K562 (cell line): ENCODE results near the gene ARL3. TPM values are rescaled to one million over a fixed set of nuclear protein-coding genes. Genes with fewer than 3 reads are reported as not detected.

Experiments
- E2F6 ChIP-seq, 2 experiments: IDR thresholded peaks; 2 replicates each; pipeline ENCODE4 v1.6.1; 2011; ENCODE audit warnings: borderline replicate concordance in 1 of 2, control low read depth in 1 of 2, low read depth in 1 of 2, low read length in 1 of 2, mild to moderate bottlenecking in 1 of 2, mixed read lengths in 1 of 2, moderate library complexity in 1 of 2; ENCODE audit not compliant: insufficient read depth in 1 of 2, insufficient read length in 1 of 2, poor library complexity in 1 of 2, severe bottlenecking in 1 of 2; ENCODE audit errors: extremely low read depth in 1 of 2
- MAX ChIP-seq: sonication (generic); formaldehyde crosslinking; IDR thresholded peaks from 2 replicates; pipeline ENCODE4 v1.9.0; 2022; ENCODE audit warnings: mild to moderate bottlenecking, missing genetic modification reagents
- POLR2G ChIP-seq: fragments of 200-400 bp; formaldehyde crosslinking; IDR thresholded peaks from 2 replicates; pipeline ENCODE4 v1.6.1; 2017; ENCODE audit warnings: low read depth, mild to moderate bottlenecking, antibody characterized with exemption, low read length, moderate library complexity
- SETDB1 ChIP-seq: IDR thresholded peaks from one replicate; pipeline ENCODE4 v1.6.1; 2012; ENCODE audit warnings: low read length, control low read depth, inconsistent platforms
- STAT5A ChIP-seq: IDR thresholded peaks from 2 replicates; pipeline ENCODE4 v1.6.1; 2012; ENCODE audit warnings: low read length, inconsistent platforms, borderline replicate concordance
- TEAD1 ChIP-seq, 2 experiments: fragments of 450-650 bp in 1 of 2; sonication (generic) in 1 of 2; formaldehyde crosslinking; IDR thresholded peaks; 2 replicates each; pipeline versions ENCODE4 v1.4.0 to v1.8.0; 2020 to 2022; ENCODE audit warnings: mild to moderate bottlenecking in 2 of 2, missing genetic modification reagents in 1 of 2
- USF1 ChIP-seq: sonication (generic); formaldehyde crosslinking; IDR thresholded peaks from 2 replicates; pipeline ENCODE4 v1.9.0; 2022; ENCODE audit warnings: mild to moderate bottlenecking, missing genetic modification reagents
- ZNF311 ChIP-seq: fragments of 250-450 bp; sonication (Bioruptor Pico); IDR thresholded peaks from 2 replicates; pipeline ENCODE4 v1.4.0; 2020; ENCODE audit warnings: mild to moderate bottlenecking, moderate library complexity
- ZNF407 ChIP-seq: fragments of 450-650 bp; IDR thresholded peaks from 2 replicates; pipeline ENCODE4 v1.6.1; 2016; ENCODE audit warnings: low read depth
- ZNF561 ChIP-seq: fragments of 450-650 bp; formaldehyde crosslinking; conservative IDR thresholded peaks from 2 replicates; pipeline ENCODE4 v1.4.0; 2020; ENCODE audit warnings: mild to moderate bottlenecking, moderate library complexity
- polyA plus RNA-seq, 8 experiments: library from polyadenylated mRNA; depleted of rRNA in 4 of 8; stranded (reverse) in 5 of 8; unstranded in 3 of 8; fragments of >200 nt; fragmentation: Nextera tagmentation in 2 of 8; fragmentation: Illumina TruSeq in 1 of 8; extraction: Ambion mirVana in 2 of 8; extraction: Trizol in 1 of 8; gene quantifications; 2 replicates each; pipeline versions ENCODE4 v1.2.1 to v1.2.3, GENCODE V29; 2011 to 2014; ENCODE audit warnings: inconsistent platforms in 1 of 8, missing spikeins in 1 of 8
- total RNA-seq, 7 experiments: library from RNA; depleted of rRNA in 6 of 7; stranded (reverse); fragments of >200 nt in 6 of 7; fragmentation: Illumina TruSeq in 2 of 7; extraction: Trizol in 2 of 7; gene quantifications; 2 replicates each; pipeline versions ENCODE4 v1.2.1 to v1.2.3, GENCODE V29; 2011 to 2021; ENCODE audit warnings: low replicate concordance in 1 of 7
- TF ChIP-seq, protein P1 (sequence below), 2 experiments: fragments of 450-650 bp; conservative IDR thresholded peaks; 2 replicates each; pipeline ENCODE4 v1.6.1; 2017; ENCODE audit warnings: mild to moderate bottlenecking in 2 of 2, moderate library complexity in 2 of 2

The ARL3 gene
- total and polyA plus RNA-seq, 9 of the 15 experiments (the other 6 are each of a cell fraction or from before 2014, with no cell fraction given) = 2.9 to 8.9 (median 4.8) TPM

GRCh38 chr10:102644646-102645387, 69.4 kb downstream of the ARL3 start (continued):
- TF ChIP-seq E2F6 (IDR thresholded peaks at IDR 0.05; ENCODE audit: borderline replicate concordance in 1 of 2, extremely low read depth in 1 of 2, insufficient read depth in 1 of 2, insufficient read length in 1 of 2, low read depth in 1 of 2, low read length in 1 of 2, poor library complexity in 1 of 2, severe bottlenecking in 1 of 2) = peak; percentile 86 to 92
- TF ChIP-seq, protein P1, sequence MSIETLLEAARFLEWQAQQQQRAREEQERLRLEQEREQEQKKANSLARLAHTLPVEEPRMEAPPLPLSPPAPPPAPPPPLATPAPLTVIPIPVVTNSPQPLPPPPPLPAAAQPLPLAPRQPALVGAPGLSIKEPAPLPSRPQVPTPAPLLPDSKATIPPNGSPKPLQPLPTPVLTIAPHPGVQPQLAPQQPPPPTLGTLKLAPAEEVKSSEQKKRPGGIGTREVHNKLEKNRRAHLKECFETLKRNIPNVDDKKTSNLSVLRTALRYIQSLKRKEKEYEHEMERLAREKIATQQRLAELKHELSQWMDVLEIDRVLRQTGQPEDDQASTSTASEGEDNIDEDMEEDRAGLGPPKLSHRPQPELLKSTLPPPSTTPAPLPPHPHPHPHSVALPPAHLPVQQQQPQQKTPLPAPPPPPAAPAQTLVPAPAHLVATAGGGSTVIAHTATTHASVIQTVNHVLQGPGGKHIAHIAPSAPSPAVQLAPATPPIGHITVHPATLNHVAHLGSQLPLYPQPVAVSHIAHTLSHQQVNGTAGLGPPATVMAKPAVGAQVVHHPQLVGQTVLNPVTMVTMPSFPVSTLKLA (conservative IDR thresholded peaks at IDR 0.05) = peak; percentile 77 to 80
- TF ChIP-seq ZNF561 = no peak
- TF ChIP-seq SETDB1 = no peak
- TF ChIP-seq ZNF407 = no peak
- peak in 1 of 2 experiments; percentile 19; a peak in 1 of 4 replicates for TF ChIP-seq TEAD1 (CRISPR knock-in tag; IDR thresholded peaks at IDR 0.05)
- no peak for TF ChIP-seq ZNF311 (CRISPR knock-in tag)
- peak; percentile 64 for TF ChIP-seq POLR2G
- no peak for TF ChIP-seq STAT5A
- peak; percentile 58 for TF ChIP-seq USF1 (CRISPR knock-in tag)
- TF ChIP-seq MAX (CRISPR knock-in tag) = peak; percentile 95
